WTC11 (cell line): ENCODE results near the gene AXDND1. TPM values are rescaled to one million over a fixed set of nuclear protein-coding genes. Genes with fewer than 3 reads are reported as not detected.

ENCODE experiments used
- ATAC-seq: fragments of 200-7000 bp; cut with Tn5 transposase; 2 replicates; pipeline ENCODE4 v1.10.0; 2021; ENCODE audit warnings: mild to moderate bottlenecking, moderate library complexity
- CTCF ChIA-PET: fragments of 300-600 bp; sonication (Branson Sonifier 250); formaldehyde crosslinking; loops from one replicate; lab custom pipeline; 2021; ENCODE audit warnings: antibody characterized with exemption; lab: Charles Lee
- POLR2A ChIA-PET: fragments of 350-600 bp; sonication (Branson Sonifier 250); formaldehyde crosslinking; loops from one replicate; lab custom pipeline; 2021; ENCODE audit warnings: antibody characterized with exemption; lab: Charles Lee
- DNase-seq: peaks from one replicate; pipeline ENCODE4 v3.0.0; 2021; ENCODE audit warnings: low spot score
- H3K27ac Mint-ChIP-seq: 2 replicates; pipeline ENCODE4 v1.8.0; 2021; ENCODE audit warnings: mixed read lengths
- H3K27me3 Mint-ChIP-seq: 2 replicates; pipeline ENCODE4 v1.8.0; 2021; ENCODE audit warnings: low read depth, mild to moderate bottlenecking, moderate library complexity, mixed read lengths
- H3K36me3 Mint-ChIP-seq: 2 replicates; pipeline ENCODE4 v1.8.0; 2021; ENCODE audit warnings: mixed read lengths
- H3K4me1 Mint-ChIP-seq: 2 replicates; pipeline ENCODE4 v1.8.0; 2022; ENCODE audit warnings: mixed read lengths
- H3K4me3 Mint-ChIP-seq: 2 replicates; pipeline ENCODE4 v1.8.0; 2021; ENCODE audit warnings: mild to moderate bottlenecking, moderate library complexity, mixed read lengths
- H3K9me3 Mint-ChIP-seq: 2 replicates; pipeline ENCODE4 v1.8.0; 2021; ENCODE audit warnings: mixed read lengths
- ATF2 ChIP-seq: sonication (generic); formaldehyde crosslinking; IDR thresholded peaks from 2 replicates; pipeline ENCODE4 v1.8.1; 2022; ENCODE audit warnings: low read depth, missing genetic modification reagents, borderline replicate concordance
- E2F5 ChIP-seq: sonication (generic); formaldehyde crosslinking; IDR thresholded peaks from 2 replicates; pipeline ENCODE4 v1.8.1; 2022; ENCODE audit warnings: mild to moderate bottlenecking, moderate library complexity, missing genetic modification reagents
- FOXJ3 ChIP-seq: sonication (generic); formaldehyde crosslinking; IDR thresholded peaks from 2 replicates; pipeline ENCODE4 v1.9.0; 2021; ENCODE audit warnings: missing genetic modification reagents, mild to moderate bottlenecking, borderline replicate concordance
- GABPB1 ChIP-seq: sonication (generic); formaldehyde crosslinking; IDR thresholded peaks from 2 replicates; pipeline ENCODE4 v1.8.1; 2023; ENCODE audit warnings: mild to moderate bottlenecking, missing genetic modification reagents
- GTF2I ChIP-seq: fragments of 250-450 bp; sonication (Bioruptor Pico); conservative IDR thresholded peaks from 2 replicates; pipeline ENCODE4 v1.4.0; 2021; ENCODE audit warnings: mild to moderate bottlenecking
- HMGXB4 ChIP-seq: sonication (generic); formaldehyde crosslinking; IDR thresholded peaks from 2 replicates; pipeline ENCODE4 v1.8.1; 2023; ENCODE audit warnings: mild to moderate bottlenecking, moderate library complexity, missing genetic modification reagents
- NR1H2 ChIP-seq: sonication (generic); formaldehyde crosslinking; IDR thresholded peaks from 2 replicates; pipeline ENCODE4 v1.9.0; 2021; ENCODE audit warnings: mild to moderate bottlenecking, moderate library complexity, missing genetic modification reagents
- NR2C2 ChIP-seq: sonication (generic); formaldehyde crosslinking; IDR thresholded peaks from 2 replicates; pipeline ENCODE4 v1.8.0; 2022; ENCODE audit warnings: mild to moderate bottlenecking, missing genetic modification reagents
- ZBTB21 ChIP-seq: sonication (generic); formaldehyde crosslinking; IDR thresholded peaks from 2 replicates; pipeline ENCODE4 v1.8.1; 2023; ENCODE audit warnings: mild to moderate bottlenecking, missing genetic modification reagents, borderline replicate concordance
- ZNF219 ChIP-seq: sonication (generic); formaldehyde crosslinking; IDR thresholded peaks from 2 replicates; pipeline ENCODE4 v1.8.0; 2023; ENCODE audit warnings: missing genetic modification reagents, mild to moderate bottlenecking, borderline replicate concordance
- ZNF317 ChIP-seq: sonication (generic); formaldehyde crosslinking; IDR thresholded peaks from 2 replicates; pipeline ENCODE4 v1.8.1; 2023; ENCODE audit warnings: low read depth, mild to moderate bottlenecking, moderate library complexity, missing genetic modification reagents, borderline replicate concordance
- ZNF396 ChIP-seq: fragments of 250-450 bp; sonication (Bioruptor Pico); IDR thresholded peaks from 2 replicates; pipeline ENCODE4 v1.8.0; 2021; ENCODE audit warnings: mild to moderate bottlenecking, moderate library complexity, borderline replicate concordance
- ZNF671 ChIP-seq: fragments of 250-450 bp; sonication (Bioruptor Pico); IDR thresholded peaks from 2 replicates; pipeline ENCODE4 v1.8.0; 2021; ENCODE audit warnings: mild to moderate bottlenecking
- total RNA-seq: library from RNA; stranded (reverse); gene quantifications from 3 replicates; pipeline ENCODE4 v1.2.3, GENCODE V29; 2021
- TF ChIP-seq, protein P1 (sequence below): sonication (generic); formaldehyde crosslinking; IDR thresholded peaks from 2 replicates; pipeline ENCODE4 v1.8.0; 2022; ENCODE audit warnings: missing genetic modification reagents
- TF ChIP-seq, protein P2 (sequence below): sonication (generic); formaldehyde crosslinking; IDR thresholded peaks from 2 replicates; pipeline ENCODE4 v1.8.0; 2023; ENCODE audit warnings: mild to moderate bottlenecking, missing genetic modification reagents
- TF ChIP-seq, protein P3 (sequence below): sonication (generic); formaldehyde crosslinking; IDR thresholded peaks from 2 replicates; pipeline ENCODE4 v1.8.1; 2022; ENCODE audit warnings: missing genetic modification reagents, borderline replicate concordance

AXDND1 gene
- total RNA-seq, 1 experiment from 2014 or later = not detected

- H3K4me1 Mint-ChIP-seq = no peaks in the 10 kb centered on the region
- H3K4me3 Mint-ChIP-seq = no peak overlapping the region
- DNase-seq (no peak), ATAC-seq (no peak)
- H3K9me3 Mint-ChIP-seq = no peaks in the 10 kb centered on the region
- no peak overlapping the region for H3K27ac Mint-ChIP-seq
- CTCF ChIA-PET = no interaction called here
- TF ChIP-seq, protein P1, sequence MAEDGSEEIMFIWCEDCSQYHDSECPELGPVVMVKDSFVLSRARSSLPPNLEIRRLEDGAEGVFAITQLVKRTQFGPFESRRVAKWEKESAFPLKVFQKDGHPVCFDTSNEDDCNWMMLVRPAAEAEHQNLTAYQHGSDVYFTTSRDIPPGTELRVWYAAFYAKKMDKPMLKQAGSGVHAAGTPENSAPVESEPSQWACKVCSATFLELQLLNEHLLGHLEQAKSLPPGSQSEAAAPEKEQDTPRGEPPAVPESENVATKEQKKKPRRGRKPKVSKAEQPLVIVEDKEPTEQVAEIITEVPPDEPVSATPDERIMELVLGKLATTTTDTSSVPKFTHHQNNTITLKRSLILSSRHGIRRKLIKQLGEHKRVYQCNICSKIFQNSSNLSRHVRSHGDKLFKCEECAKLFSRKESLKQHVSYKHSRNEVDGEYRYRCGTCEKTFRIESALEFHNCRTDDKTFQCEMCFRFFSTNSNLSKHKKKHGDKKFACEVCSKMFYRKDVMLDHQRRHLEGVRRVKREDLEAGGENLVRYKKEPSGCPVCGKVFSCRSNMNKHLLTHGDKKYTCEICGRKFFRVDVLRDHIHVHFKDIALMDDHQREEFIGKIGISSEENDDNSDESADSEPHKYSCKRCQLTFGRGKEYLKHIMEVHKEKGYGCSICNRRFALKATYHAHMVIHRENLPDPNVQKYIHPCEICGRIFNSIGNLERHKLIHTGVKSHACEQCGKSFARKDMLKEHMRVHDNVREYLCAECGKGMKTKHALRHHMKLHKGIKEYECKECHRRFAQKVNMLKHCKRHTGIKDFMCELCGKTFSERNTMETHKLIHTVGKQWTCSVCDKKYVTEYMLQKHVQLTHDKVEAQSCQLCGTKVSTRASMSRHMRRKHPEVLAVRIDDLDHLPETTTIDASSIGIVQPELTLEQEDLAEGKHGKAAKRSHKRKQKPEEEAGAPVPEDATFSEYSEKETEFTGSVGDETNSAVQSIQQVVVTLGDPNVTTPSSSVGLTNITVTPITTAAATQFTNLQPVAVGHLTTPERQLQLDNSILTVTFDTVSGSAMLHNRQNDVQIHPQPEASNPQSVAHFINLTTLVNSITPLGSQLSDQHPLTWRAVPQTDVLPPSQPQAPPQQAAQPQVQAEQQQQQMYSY = no peak
- TF ChIP-seq NR1H2 (CRISPR knock-in tag) = no peak
- TF ChIP-seq ZNF396 (CRISPR knock-in tag) = no peak
- TF ChIP-seq GTF2I (CRISPR knock-in tag) = no peak
- no peak for TF ChIP-seq HMGXB4
- TF ChIP-seq ZBTB21 (CRISPR knock-in tag) = no peak
- TF ChIP-seq ZNF317 (CRISPR knock-in tag) = no peak
- no peak for TF ChIP-seq ATF2 (CRISPR knock-in tag)
- no peak for TF ChIP-seq GABPB1 (CRISPR knock-in tag)
- no peak for TF ChIP-seq NR2C2 (CRISPR knock-in tag)
- TF ChIP-seq, protein P2, sequence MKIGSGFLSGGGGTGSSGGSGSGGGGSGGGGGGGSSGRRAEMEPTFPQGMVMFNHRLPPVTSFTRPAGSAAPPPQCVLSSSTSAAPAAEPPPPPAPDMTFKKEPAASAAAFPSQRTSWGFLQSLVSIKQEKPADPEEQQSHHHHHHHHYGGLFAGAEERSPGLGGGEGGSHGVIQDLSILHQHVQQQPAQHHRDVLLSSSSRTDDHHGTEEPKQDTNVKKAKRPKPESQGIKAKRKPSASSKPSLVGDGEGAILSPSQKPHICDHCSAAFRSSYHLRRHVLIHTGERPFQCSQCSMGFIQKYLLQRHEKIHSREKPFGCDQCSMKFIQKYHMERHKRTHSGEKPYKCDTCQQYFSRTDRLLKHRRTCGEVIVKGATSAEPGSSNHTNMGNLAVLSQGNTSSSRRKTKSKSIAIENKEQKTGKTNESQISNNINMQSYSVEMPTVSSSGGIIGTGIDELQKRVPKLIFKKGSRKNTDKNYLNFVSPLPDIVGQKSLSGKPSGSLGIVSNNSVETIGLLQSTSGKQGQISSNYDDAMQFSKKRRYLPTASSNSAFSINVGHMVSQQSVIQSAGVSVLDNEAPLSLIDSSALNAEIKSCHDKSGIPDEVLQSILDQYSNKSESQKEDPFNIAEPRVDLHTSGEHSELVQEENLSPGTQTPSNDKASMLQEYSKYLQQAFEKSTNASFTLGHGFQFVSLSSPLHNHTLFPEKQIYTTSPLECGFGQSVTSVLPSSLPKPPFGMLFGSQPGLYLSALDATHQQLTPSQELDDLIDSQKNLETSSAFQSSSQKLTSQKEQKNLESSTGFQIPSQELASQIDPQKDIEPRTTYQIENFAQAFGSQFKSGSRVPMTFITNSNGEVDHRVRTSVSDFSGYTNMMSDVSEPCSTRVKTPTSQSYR (CRISPR knock-in tag) = no peak
- no peak for TF ChIP-seq ZNF671 (CRISPR knock-in tag)
- TF ChIP-seq FOXJ3 (CRISPR knock-in tag) = no peak
- no peak for TF ChIP-seq E2F5
- no peaks in the 10 kb centered on the region for H3K36me3 Mint-ChIP-seq
- POLR2A ChIA-PET = interaction anchor here (0.6 kb wide), 2 partner anchors 134 to 141 kb away, joined by 3 read pairs; no protein-coding TSS in a partner anchor
- H3K27me3 Mint-ChIP-seq = no peaks in the 10 kb centered on the region
These were observed 14.5 kb upstream of the AXDND1 start for GRCh38 chr1:179351281-179351680.

DNA sequence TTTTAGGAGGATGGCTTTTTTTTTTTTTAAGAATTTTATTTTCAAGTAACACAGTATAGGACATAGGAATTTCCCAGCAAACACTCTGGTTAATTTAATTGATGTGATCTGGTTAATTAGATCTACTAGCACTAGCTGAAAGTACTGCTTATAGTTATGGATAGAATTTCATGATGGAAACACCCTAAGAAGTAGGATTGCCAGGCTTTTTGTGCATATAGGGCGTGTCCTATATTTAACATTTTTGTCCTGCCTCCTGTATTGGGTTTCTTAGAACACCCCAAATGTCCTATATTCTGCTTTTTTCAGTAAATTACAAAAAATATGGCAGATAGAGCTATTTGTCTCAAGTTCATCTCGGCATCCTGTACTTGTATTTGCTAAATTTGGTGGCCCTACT, 13.5 kb upstream of the AXDND1 start:
- ATAC-seq (no peak), DNase-seq (no peak)
- ChIA-PET CTCF (no interaction called here), POLR2A (no interaction called here)
- TF ChIP-seq ZNF219 (CRISPR knock-in tag) = no peak
- TF ChIP-seq, protein P3, sequence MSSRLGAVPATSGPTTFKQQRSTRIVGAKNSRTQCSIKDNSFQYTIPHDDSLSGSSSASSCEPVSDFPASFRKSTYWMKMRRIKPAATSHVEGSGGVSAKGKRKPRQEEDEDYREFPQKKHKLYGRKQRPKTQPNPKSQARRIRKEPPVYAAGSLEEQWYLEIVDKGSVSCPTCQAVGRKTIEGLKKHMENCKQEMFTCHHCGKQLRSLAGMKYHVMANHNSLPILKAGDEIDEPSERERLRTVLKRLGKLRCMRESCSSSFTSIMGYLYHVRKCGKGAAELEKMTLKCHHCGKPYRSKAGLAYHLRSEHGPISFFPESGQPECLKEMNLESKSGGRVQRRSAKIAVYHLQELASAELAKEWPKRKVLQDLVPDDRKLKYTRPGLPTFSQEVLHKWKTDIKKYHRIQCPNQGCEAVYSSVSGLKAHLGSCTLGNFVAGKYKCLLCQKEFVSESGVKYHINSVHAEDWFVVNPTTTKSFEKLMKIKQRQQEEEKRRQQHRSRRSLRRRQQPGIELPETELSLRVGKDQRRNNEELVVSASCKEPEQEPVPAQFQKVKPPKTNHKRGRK (CRISPR knock-in tag) = no peak
- TF ChIP-seq, protein P1 = no peak
- Mint-ChIP-seq H3K9me3 (no peaks in the 10 kb centered on the region), H3K36me3 (no peaks in the 10 kb centered on the region), H3K27ac (no peak overlapping the region), H3K27me3 (no peaks in the 10 kb centered on the region), H3K4me1 (no peaks in the 10 kb centered on the region), H3K4me3 (no peak overlapping the region)
